Left kidney (tissue), 2 donors: ENCODE measurements around the gene GRM5. TPM values are rescaled to one million over a fixed set of nuclear protein-coding genes. Genes with fewer than 3 reads are reported as not detected.

Source experiments
- DNase-seq: peaks from one replicate; pipeline ENCODE4 v3.0.0-alpha.2; 2013
- polyA plus RNA-seq: library from polyadenylated mRNA; unstranded; fragments of 120-200 nt; gene quantifications from one replicate; pipeline ENCODE4 v1.2.1, GENCODE V29; 2013; ENCODE audit not compliant: insufficient read length

Gene GRM5
- polyA plus RNA-seq, 1 donor = 0.13 TPM

- DNase-seq = no peak
Observed at GRCh38 chr11:88831303-88831890, 234.4 kb downstream of the GRM5 start.

DNA sequence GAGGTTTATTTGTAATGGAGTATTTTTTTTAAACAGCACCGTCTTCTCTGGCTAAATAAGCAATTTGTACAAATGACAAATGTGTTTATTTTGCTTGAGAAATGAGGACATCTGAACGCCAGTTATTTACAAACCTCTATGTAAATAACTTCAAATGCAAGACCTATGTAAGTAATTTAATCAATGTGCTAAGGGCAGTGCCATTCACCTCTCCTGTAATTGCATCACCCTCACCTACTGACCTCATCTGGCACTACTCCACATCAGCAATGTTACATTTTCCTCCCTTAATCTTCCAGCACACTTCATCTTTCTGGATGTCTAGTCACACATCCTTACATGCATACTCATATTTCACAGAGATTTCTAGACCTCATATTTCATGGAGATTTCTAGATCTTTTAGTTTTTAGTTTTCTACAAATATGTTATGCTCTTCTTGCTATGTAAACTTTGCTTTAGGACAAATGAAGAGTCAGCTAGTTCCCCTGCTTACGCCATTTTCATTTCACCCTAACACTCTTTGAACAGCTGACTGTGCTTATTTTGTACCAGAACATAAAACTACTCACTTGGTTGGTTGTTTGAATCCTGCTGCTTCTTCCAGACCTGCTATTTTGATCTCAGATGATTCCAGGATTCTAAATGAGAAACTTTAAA, 238.6 kb downstream of the GRM5 start:
- no peak for DNase-seq

- no peak for DNase-seq
Observed at GRCh38 chr11:88819616-88820015, 246.2 kb downstream of the GRM5 start.

- no peak for DNase-seq
Observed at GRCh38 chr11:88818978-88819377, 246.8 kb downstream of the GRM5 start.

- DNase-seq = no peak
Observed at GRCh38 chr11:88815505-88815904, 250.3 kb downstream of the GRM5 start.

DNA sequence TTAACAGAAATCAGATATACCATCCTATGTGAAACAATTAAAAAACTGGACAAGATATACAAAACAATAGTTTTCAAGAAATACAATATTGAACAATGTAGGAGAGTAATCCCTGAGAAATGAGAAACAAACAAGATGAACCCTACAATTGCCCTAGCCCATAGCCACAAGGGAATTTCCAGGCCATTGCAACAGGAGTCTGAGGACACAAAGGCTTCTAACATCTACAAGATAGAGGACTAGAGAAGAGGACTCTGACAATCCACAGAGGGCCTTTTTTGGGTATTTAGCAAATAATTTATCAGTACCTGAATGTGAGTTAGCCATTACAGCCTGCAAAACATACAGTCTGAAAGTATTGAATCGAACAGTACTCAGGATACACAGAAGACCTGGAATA, 251.7 kb downstream of the GRM5 start:
- DNase-seq = no peak

- DNase-seq = no peak
Observed at GRCh38 chr11:88813233-88813915, 252.4 kb downstream of the GRM5 start.

GRCh38 chr11:88810420-88811097, 255.2 kb downstream of the GRM5 start:
- no peak for DNase-seq

DNA sequence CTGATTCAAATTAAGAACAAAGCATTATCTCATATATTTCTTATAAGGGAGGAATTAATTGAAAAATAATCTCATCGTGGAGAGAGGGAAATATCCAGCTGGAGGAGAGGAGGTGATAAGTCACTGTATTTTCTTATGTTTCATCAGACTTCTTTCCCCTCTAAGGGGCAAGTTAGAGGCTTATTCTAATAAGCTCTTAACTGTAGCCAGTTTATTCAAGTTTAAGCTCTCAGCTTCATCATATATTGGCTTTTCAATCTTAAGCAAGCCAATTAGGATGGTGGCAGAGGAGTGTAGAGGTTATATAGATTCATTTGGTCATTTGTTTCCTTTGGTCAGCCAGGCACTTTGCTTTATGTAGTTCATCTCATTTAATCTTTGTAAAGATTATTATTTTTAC, 256.7 kb downstream of the GRM5 start:
- DNase-seq = no peak

DNA sequence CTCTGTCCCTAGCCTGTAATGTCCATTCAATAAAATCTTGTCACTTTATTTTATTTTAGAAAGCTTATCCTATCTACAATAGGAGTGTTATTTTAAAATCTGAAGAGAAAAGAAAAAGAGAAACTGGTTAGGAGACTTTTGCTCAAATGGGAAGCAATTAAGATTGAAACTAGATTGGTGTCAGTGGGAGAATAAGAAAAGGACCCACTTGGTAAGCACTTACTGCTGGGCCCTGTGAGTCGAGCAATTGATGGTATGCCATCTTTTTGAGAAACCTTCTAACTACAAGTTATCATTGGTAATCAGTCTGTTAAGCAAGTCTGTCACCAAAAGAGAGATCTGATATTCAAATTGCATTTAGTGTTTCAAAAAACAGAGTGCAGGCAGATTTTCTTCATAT, 258.4 kb downstream of the GRM5 start:
- DNase-seq = no peak

GRCh38 chr11:88806410-88806809, 259.4 kb downstream of the GRM5 start:
- DNase-seq = no peak

GRCh38 chr11:88801484-88802123, 264.2 kb downstream of the GRM5 start:
- no peak for DNase-seq

- DNase-seq = no peak
Observed at GRCh38 chr11:88799771-88800500, 265.8 kb downstream of the GRM5 start.

DNA sequence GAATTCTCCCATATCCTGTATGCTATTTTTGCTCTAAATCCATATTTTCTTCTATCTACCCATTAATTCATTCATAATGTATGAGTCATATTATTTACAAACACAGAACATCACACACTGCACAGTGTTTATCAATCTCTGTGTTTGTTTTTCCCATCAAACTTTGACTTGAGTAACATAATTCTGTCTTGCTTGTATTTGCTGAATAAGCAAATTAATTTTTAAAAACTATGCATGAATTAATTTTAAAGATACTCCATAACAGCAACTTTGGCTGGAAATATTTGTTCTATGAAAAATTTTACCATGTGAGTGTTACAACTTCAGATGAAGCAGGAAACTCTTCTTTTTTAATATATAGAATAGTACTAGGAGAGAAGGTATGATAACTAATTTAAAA, 275.6 kb downstream of the GRM5 start:
- no peak for DNase-seq

DNA sequence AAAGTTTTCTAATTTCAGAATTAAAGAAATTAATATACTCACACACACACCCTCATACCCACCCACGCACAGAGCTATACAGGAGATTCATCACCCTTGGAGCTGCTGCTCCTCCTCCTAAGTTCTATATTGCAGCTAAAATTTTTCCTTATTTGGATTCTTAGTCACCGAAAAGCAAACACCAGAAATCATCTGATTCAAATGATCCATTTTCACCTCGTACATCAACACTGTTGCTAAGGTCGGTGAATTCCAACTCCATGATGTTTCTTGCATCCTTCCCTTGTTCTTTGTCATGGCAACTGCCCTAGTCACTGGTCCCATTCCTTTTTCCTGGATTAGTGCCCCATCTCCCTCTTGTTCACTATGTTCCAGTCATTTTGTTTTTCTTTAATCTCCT, 286.2 kb downstream of the GRM5 start:
- no peak for DNase-seq

- no peak for DNase-seq
Observed at GRCh38 chr11:88770475-88771079, 295.2 kb downstream of the GRM5 start.

DNA sequence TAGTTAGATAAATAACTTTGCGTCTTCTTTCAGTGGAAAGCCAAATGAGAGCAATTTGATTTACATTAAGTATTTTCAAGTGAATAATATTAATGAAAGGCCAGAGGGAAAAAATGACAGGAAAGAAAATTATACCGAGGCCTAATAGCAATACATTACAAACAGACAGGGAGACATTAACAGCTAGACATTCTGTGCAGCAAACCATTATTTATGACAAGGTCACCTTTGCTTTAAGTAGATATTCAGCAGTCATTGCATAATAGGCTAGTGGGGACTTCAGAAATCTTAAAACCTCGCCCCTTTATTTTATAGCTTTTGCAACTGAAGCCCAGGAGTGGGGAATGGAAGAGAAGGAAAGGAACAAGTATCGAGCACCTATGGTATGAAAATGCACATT, 321.6 kb downstream of the GRM5 start:
- DNase-seq = no peak

DNA sequence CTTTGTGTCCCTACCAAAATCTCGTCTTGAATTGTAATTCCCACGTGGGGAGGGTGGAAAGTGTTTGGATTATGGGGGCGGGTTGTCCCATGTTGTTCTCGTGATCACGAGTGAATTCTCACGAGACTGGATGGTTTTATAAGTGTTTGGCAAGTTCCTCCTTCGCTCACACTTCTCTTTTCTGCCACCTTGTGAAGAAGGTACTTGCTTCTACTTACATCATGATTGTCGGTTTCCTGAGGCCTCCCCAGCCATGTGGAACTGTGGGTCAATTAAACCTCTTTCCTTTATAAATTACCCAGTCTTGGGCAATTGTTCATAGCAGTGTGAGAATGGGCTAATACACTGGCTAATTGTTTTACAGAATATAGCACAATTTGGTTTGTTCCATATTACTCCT, 326.3 kb downstream of the GRM5 start:
- DNase-seq = no peak

GRCh38 chr11:88709567-88709966, 356.2 kb downstream of the GRM5 start:
- DNase-seq = no peak

- DNase-seq = peak; percentile 34
Observed at GRCh38 chr11:88704485-88704884, 361.3 kb downstream of the GRM5 start.

- DNase-seq = no peak
Observed at GRCh38 chr11:88701816-88702215, 364.0 kb downstream of the GRM5 start.
